Mononuclear cell (primary cell): ENCODE measurements around the gene GGA1. TPM values are rescaled to one million over a fixed set of nuclear protein-coding genes. Genes with fewer than 3 reads are reported as not detected.

ENCODE experiments used
- H3K27me3 ChIP-seq: 2 replicates; pipeline ENCODE4 v1.6.0; 2011; ENCODE audit warnings: low read length, control low read depth; ENCODE audit not compliant: insufficient read depth
- H3K4me1 ChIP-seq: 2 replicates; pipeline ENCODE4 v1.5.1; 2011; ENCODE audit warnings: mild to moderate bottlenecking, low read length, control low read depth; ENCODE audit not compliant: insufficient read depth
- H3K4me3 ChIP-seq: 2 replicates; pipeline ENCODE4 v1.5.1; 2011; ENCODE audit warnings: mild to moderate bottlenecking, low read length, moderate library complexity
- H3K9me3 ChIP-seq: 2 replicates; pipeline ENCODE4 v1.5.1; 2011; ENCODE audit warnings: low read depth, mild to moderate bottlenecking, control low read depth, low read length
- total RNA-seq: library from RNA; depleted of rRNA; stranded (reverse); fragments of >200 nt; gene quantifications from one replicate; pipeline ENCODE4 v1.2.3, GENCODE V29; 2012

GGA1 gene
- total RNA-seq, result 60.8 TPM

DNA sequence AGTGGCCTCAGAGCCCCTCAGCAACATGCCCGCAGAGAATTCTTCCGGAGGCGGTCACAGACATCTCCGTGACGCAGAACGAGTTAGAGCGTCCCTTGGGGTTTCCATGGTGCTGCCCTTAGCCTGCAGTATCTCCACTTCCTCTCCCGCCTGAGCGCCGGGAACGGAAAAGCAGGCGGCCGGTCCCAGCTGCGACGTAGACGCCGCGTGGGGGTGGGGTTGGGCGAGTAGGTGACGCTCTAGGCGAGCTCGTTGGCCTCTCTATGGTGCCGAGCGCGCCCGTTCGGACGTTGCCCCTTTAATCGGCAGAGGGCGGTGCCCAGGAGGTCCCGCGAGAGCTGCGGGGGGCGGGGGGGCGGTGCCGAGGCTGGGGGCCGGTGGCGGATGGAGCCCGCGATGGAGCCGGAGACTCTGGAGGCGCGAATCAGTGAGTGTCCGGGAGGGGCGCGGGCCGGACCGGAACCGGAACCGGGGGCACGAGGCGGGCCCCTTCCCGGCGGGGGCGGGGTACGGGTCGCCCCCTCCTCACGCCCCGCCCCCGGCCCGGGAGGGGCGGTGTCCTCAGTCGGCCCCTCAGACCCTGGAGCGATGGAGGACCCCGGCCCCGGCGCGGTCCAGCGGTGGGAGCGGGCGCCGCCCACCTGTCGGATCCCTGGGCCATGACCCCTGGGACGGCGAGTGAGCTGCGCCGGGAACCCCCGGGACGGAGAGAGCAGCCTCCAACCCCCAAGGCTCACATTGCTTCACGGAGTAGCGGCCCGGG, at the start of gene GGA1:
Gene GGA1, plus strand, starts transcription at position 358 of the 763 bp plus-strand sequence. Its CDS starts 27 bp downstream, at position 385.
- H3K27me3 ChIP-seq, result no peaks in the 10 kb centered on the region
- peaks cover 59% of the 10 kb centered on the region for H3K4me1 ChIP-seq
- H3K9me3 ChIP-seq, result no peaks in the 10 kb centered on the region
- peak within 1 kb of the TSS; percentile 83 for H3K4me3 ChIP-seq

DNA sequence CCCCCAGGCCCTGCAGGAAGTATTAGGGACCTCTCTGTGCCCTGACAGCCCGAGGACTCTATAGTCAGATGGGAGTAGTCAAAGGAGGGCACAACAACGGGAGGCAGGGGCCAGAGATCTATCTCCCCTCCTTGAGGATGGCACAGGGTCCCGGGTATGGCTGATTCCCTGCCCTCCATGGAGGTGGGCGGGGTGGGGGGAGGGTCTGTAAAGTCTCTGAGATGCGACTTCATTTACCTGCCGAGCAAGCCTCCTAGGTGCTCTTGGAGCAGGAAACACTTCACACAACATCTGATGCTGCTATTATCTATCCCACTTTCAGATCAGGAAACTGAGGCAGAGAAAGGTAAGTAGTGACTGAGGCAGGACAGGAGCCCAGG, 49.1 kb upstream of the GGA1 start:
- H3K27me3 ChIP-seq, result peaks cover 32% of the 10 kb centered on the region
- H3K9me3 ChIP-seq, result no peaks in the 10 kb centered on the region
- H3K4me3 ChIP-seq, result no peak overlapping the region
- H3K4me1 ChIP-seq, result peaks cover 18% of the 10 kb centered on the region

GRCh38 chr22:37559901-37560607, 48.6 kb upstream of the GGA1 start, which contains the start of gene CDC42EP1:
TSS of gene CDC42EP1 (plus strand) at chr22:37560480. CDS start at chr22:37566350, 5,870 bp downstream.
- H3K27me3 ChIP-seq, result peaks cover 31% of the 10 kb centered on the region

GRCh38 chr22:37560608-37561211, 47.9 kb upstream of the GGA1 start:
- Histone ChIP-seq H3K9me3 (no peaks in the 10 kb centered on the region), H3K4me3 (peak overlapping the region; percentile 30), H3K27me3 (peaks cover 28% of the 10 kb centered on the region), H3K4me1 (peaks cover 22% of the 10 kb centered on the region)

More at GRCh38 chr22:37559901-37560607, 48.6 kb upstream of the GGA1 start, which contains the start of gene CDC42EP1:
- Histone ChIP-seq H3K9me3 (no peaks in the 10 kb centered on the region), H3K4me3 (peak within 1 kb of the TSS; percentile 30), H3K4me1 (peaks cover 18% of the 10 kb centered on the region)

GRCh38 chr22:37561212-37562048, 47.2 kb upstream of the GGA1 start:
- peak overlapping the region; percentile 30 for H3K4me3 ChIP-seq
- peaks cover 28% of the 10 kb centered on the region for H3K27me3 ChIP-seq
- peaks cover 30% of the 10 kb centered on the region for H3K4me1 ChIP-seq
- H3K9me3 ChIP-seq, result no peaks in the 10 kb centered on the region

- Histone ChIP-seq H3K4me1 (peaks cover 38% of the 10 kb centered on the region), H3K27me3 (peaks cover 23% of the 10 kb centered on the region), H3K4me3 (no peak overlapping the region), H3K9me3 (no peaks in the 10 kb centered on the region)
Measured at GRCh38 chr22:37562049-37562875, 46.4 kb upstream of the GGA1 start.

- H3K27me3 ChIP-seq, result peaks cover 23% of the 10 kb centered on the region
- H3K4me1 ChIP-seq, result peaks cover 45% of the 10 kb centered on the region
- H3K4me3 ChIP-seq, result no peak overlapping the region
- no peaks in the 10 kb centered on the region for H3K9me3 ChIP-seq
Measured at GRCh38 chr22:37563153-37564081, 45.2 kb upstream of the GGA1 start.

DNA sequence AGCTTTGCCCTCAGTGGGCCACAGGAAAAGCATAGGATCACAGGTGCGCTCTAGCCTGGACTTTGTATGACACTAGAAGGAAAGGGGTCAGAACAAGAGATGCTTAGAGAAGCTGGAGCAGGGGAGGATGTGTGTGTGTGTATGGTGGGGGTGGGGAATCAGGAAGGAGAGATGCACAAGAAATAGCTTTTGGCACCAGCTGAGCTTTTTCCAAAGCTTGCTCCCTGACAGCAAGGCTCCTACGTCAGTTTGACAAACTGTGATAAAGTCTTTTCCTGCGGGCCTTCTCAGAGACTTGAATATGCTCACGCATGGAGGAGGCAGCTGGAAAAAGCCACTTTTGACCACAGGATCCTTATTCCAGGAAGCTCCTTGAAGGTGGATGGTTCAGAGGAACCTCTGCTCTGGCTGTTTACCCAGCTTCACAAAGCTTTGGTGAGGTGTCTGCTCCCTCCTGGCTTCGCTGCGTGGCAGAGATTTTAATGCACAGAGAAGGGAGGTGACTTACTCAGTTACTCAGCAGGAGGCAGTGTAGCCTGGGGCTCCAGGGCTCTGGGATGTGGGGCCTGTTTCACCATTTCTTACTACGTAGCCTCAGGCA, 44.4 kb upstream of the GGA1 start:
- no peaks in the 10 kb centered on the region for H3K9me3 ChIP-seq
- H3K4me3 ChIP-seq, result no peak overlapping the region
- H3K27me3 ChIP-seq, result peaks cover 23% of the 10 kb centered on the region
- peaks cover 45% of the 10 kb centered on the region for H3K4me1 ChIP-seq

GRCh38 chr22:37565830-37566229, 42.8 kb upstream of the GGA1 start:
- Histone ChIP-seq H3K9me3 (no peaks in the 10 kb centered on the region), H3K4me3 (no peak overlapping the region), H3K27me3 (peaks cover 19% of the 10 kb centered on the region), H3K4me1 (peaks cover 42% of the 10 kb centered on the region)

DNA sequence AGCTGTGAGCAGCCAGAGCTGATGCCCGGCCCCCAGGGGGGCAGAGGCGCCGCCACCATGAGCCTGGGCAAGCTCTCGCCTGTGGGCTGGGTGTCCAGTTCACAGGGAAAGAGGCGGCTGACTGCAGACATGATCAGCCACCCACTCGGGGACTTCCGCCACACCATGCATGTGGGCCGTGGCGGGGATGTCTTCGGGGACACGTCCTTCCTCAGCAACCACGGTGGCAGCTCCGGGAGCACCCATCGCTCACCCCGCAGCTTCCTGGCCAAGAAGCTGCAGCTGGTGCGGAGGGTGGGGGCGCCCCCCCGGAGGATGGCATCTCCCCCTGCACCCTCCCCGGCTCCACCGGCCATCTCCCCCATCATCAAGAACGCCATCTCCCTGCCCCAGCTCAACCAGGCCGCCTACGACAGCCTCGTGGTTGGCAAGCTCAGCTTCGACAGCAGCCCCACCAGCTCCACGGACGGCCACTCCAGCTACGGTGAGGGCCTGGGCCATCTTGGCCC, 42.3 kb upstream of the GGA1 start:
- no peaks in the 10 kb centered on the region for H3K9me3 ChIP-seq
- H3K27me3 ChIP-seq, result peaks cover 14% of the 10 kb centered on the region
- peaks cover 37% of the 10 kb centered on the region for H3K4me1 ChIP-seq
- H3K4me3 ChIP-seq, result no peak overlapping the region

- H3K27me3 ChIP-seq, result peaks cover 6% of the 10 kb centered on the region
- peaks cover 29% of the 10 kb centered on the region for H3K4me1 ChIP-seq
- H3K9me3 ChIP-seq, result no peaks in the 10 kb centered on the region
- H3K4me3 ChIP-seq, result no peak overlapping the region
Measured at GRCh38 chr22:37566903-37567798, 41.5 kb upstream of the GGA1 start.

DNA sequence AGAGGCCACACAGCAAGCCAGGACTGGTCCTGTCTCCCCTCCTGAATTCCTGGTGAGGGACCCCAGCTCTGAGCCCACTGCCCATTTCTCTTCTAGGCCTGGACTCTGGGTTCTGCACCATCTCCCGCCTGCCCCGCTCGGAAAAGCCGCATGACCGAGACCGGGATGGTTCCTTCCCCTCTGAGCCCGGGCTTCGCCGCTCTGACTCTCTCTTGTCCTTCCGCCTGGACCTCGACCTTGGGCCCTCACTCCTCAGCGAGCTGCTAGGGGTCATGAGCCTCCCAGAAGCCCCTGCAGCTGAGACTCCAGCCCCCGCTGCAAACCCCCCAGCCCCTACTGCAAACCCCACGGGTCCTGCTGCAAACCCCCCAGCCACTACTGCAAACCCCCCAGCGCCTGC, 40.6 kb upstream of the GGA1 start:
- Histone ChIP-seq H3K9me3 (no peaks in the 10 kb centered on the region), H3K4me1 (peaks cover 27% of the 10 kb centered on the region), H3K4me3 (no peak overlapping the region), H3K27me3 (no peaks in the 10 kb centered on the region)
